ENCODE results near the gene CAMTA1.

DNA sequence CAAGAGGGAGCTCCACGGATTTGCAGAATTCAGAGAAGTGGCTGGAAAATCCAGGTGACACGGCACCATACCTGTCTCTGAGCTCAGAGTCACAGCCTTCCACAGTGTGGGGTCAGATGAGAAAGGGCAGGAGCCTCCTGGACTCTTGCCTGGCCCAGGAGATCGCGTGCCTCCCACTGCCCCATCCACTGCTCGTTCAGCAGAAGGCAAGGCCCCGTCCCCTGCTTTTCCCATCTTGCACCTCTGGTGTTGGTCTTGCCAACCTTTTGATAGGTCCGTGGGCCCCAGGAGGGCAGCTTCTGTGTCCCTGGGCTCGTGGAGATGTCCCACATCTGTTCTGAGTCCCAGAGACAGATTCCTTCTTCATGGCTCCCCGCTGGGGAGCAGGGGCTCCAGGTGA lies 902.2 kb downstream of the CAMTA1 start:
- TF ChIP-seq, protein P1, sequence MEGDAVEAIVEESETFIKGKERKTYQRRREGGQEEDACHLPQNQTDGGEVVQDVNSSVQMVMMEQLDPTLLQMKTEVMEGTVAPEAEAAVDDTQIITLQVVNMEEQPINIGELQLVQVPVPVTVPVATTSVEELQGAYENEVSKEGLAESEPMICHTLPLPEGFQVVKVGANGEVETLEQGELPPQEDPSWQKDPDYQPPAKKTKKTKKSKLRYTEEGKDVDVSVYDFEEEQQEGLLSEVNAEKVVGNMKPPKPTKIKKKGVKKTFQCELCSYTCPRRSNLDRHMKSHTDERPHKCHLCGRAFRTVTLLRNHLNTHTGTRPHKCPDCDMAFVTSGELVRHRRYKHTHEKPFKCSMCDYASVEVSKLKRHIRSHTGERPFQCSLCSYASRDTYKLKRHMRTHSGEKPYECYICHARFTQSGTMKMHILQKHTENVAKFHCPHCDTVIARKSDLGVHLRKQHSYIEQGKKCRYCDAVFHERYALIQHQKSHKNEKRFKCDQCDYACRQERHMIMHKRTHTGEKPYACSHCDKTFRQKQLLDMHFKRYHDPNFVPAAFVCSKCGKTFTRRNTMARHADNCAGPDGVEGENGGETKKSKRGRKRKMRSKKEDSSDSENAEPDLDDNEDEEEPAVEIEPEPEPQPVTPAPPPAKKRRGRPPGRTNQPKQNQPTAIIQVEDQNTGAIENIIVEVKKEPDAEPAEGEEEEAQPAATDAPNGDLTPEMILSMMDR (IDR thresholded peaks at IDR 0.05; ENCODE audit: low read length): no peak
- no peak for TF ChIP-seq EZH2 (optimal IDR thresholded peaks at IDR 0.05; ENCODE audit: low read depth, low read length)
- no peak for TF ChIP-seq EZH2phosphoT487 (IDR thresholded peaks at IDR 0.05; ENCODE audit: low read length)
